Natural killer cell treated with Interleukin-12 subunit alpha and Interleukin-12 subunit beta and Interleukin-15 and Interleukin-18, amount 100 ng/mL, for 72 hours (primary cell): ENCODE measurements around the gene NF1. TPM values are rescaled to one million over a fixed set of nuclear protein-coding genes. Genes with fewer than 3 reads are reported as not detected.
"Not testable (repeated sequence)": the region's sequence is repeated elsewhere in the genome, so short reads cannot be mapped to it uniquely, and the experiment has no call there.

Experiments used
- ATAC-seq, 2 donors: fragments of 150-1000 bp; cut with Tn5 transposase in 1 of 2; sonication (Bioruptor Pico), chemical (Tn5 transposase) in 1 of 2; 2 replicates each; pipeline ENCODE4 v1.10.0; 2021
- DNase-seq: peaks from one replicate; pipeline ENCODE4 v3.0.0; 2022; ENCODE audit warnings: low spot score
- H3K27ac Mint-ChIP-seq, 2 donors: 1 replicate in 1 of 2; 2 replicates in 1 of 2; pipeline ENCODE4 v1.8.0; 2022; ENCODE audit warnings: mixed read lengths in 2 of 2, mild to moderate bottlenecking in 1 of 2, moderate library complexity in 1 of 2
- H3K27me3 Mint-ChIP-seq, 2 donors: 1 replicate in 1 of 2; 2 replicates in 1 of 2; pipeline ENCODE4 v1.8.0; 2022; ENCODE audit warnings: mixed read lengths in 2 of 2
- H3K36me3 Mint-ChIP-seq: one replicate; pipeline ENCODE4 v1.8.0; 2022; ENCODE audit warnings: mixed read lengths
- H3K4me1 Mint-ChIP-seq, 2 donors: 1 replicate in 1 of 2; 2 replicates in 1 of 2; pipeline ENCODE4 v1.8.0; 2022; ENCODE audit warnings: low read depth in 2 of 2, mixed read lengths in 2 of 2, mild to moderate bottlenecking in 1 of 2
- H3K4me3 Mint-ChIP-seq: one replicate; pipeline ENCODE4 v1.8.0; 2022; ENCODE audit warnings: mixed read lengths
- H3K9me3 Mint-ChIP-seq: 2 replicates; pipeline ENCODE4 v1.8.0; 2022; ENCODE audit warnings: mixed read lengths
- total RNA-seq, 2 donors: library from RNA; stranded (reverse); gene quantifications; one replicate each; pipeline ENCODE4 v1.2.3, GENCODE V29; 2022

NF1 gene
- total RNA-seq, 2 donors from 2014 or later, result 34.6 to 45.1 TPM

GRCh38 chr17:31095236-31096105 lies 694 bp downstream of the NF1 start:
- no peaks in the 10 kb centered on the region for H3K27me3 Mint-ChIP-seq
- peak overlapping the region; percentile 95 for H3K4me3 Mint-ChIP-seq
- H3K9me3 Mint-ChIP-seq, result no peaks in the 10 kb centered on the region
- peaks cover 11 to 12% of the 10 kb centered on the region in 2 donors for H3K4me1 Mint-ChIP-seq
- peak overlapping the region; percentile 82 to 83 for H3K27ac Mint-ChIP-seq
- no peaks in the 10 kb centered on the region for H3K36me3 Mint-ChIP-seq
- peak in 1 of 2 donors; percentile 49 for ATAC-seq
- DNase-seq, result peak; percentile 69

GRCh38 chr17:31096106-31096436 lies 1.3 kb downstream of the NF1 start:
- no peaks in the 10 kb centered on the region for H3K9me3 Mint-ChIP-seq
- ATAC-seq (no peak), DNase-seq (no peak)
- no peaks in the 10 kb centered on the region for H3K36me3 Mint-ChIP-seq
- H3K27ac Mint-ChIP-seq, result peak overlapping the region; percentile 82 to 83
- peak overlapping the region; percentile 95 for H3K4me3 Mint-ChIP-seq
- no peaks in the 10 kb centered on the region for H3K27me3 Mint-ChIP-seq
- H3K4me1 Mint-ChIP-seq, result peaks cover 11 to 12% of the 10 kb centered on the region in 2 donors

- H3K4me3 Mint-ChIP-seq, result no peak overlapping the region
Observed at GRCh38 chr17:31099016-31099415, 4.2 kb downstream of the NF1 start.

GRCh38 chr17:31100840-31101459 lies 6.2 kb downstream of the NF1 start:
- no peak overlapping the region for H3K27ac Mint-ChIP-seq

More at GRCh38 chr17:31099016-31099415, 4.2 kb downstream of the NF1 start:
- Mint-ChIP-seq H3K4me1 (peaks cover 11 to 12% of the 10 kb centered on the region in 2 donors), H3K36me3 (no peaks in the 10 kb centered on the region), H3K9me3 (no peaks in the 10 kb centered on the region), H3K27ac (no peak overlapping the region), H3K27me3 (no peaks in the 10 kb centered on the region)
- ATAC-seq (no peak), DNase-seq (no peak)

GRCh38 chr17:31101943-31102342 lies 7.2 kb downstream of the NF1 start:
- DNase-seq (no peak), ATAC-seq (no peak)
- H3K4me3 Mint-ChIP-seq, result no peak overlapping the region
- no peak overlapping the region for H3K27ac Mint-ChIP-seq
- H3K9me3 Mint-ChIP-seq, result no peaks in the 10 kb centered on the region
- H3K27me3 Mint-ChIP-seq, result no peaks in the 10 kb centered on the region
- H3K4me1 Mint-ChIP-seq, result no peaks in the 10 kb centered on the region
- no peaks in the 10 kb centered on the region for H3K36me3 Mint-ChIP-seq

More at GRCh38 chr17:31100840-31101459, 6.2 kb downstream of the NF1 start:
- ATAC-seq (no peak), DNase-seq (no peak)
- Mint-ChIP-seq H3K36me3 (no peaks in the 10 kb centered on the region), H3K9me3 (no peaks in the 10 kb centered on the region), H3K4me1 (peaks cover 7% of the 10 kb centered on the region in 2 donors), H3K4me3 (no peak overlapping the region), H3K27me3 (no peaks in the 10 kb centered on the region)

- Mint-ChIP-seq H3K36me3 (no peaks in the 10 kb centered on the region), H3K9me3 (no peaks in the 10 kb centered on the region), H3K27me3 (no peaks in the 10 kb centered on the region), H3K4me1 (peaks cover under 1 to 4% of the 10 kb centered on the region in 2 donors), H3K4me3 (no peak overlapping the region), H3K27ac (no peak overlapping the region)
- no peak for DNase-seq
- ATAC-seq, result no peak
Observed at GRCh38 chr17:31105991-31106390, 11.2 kb downstream of the NF1 start.

GRCh38 chr17:31111183-31111582 lies 16.4 kb downstream of the NF1 start:
- DNase-seq (no peak), ATAC-seq (no peak)
- Mint-ChIP-seq H3K27ac (no peak overlapping the region), H3K27me3 (no peaks in the 10 kb centered on the region), H3K4me1 (peaks cover 7 to 19% of the 10 kb centered on the region in 2 donors), H3K4me3 (no peak overlapping the region), H3K36me3 (no peaks in the 10 kb centered on the region), H3K9me3 (no peaks in the 10 kb centered on the region)

- H3K9me3 Mint-ChIP-seq, result no peaks in the 10 kb centered on the region
- no peak overlapping the region for H3K4me3 Mint-ChIP-seq
- H3K4me1 Mint-ChIP-seq, result peaks cover 7 to 19% of the 10 kb centered on the region in 2 donors
- peak in 1 of 2 donors; percentile 76 for ATAC-seq
- no peak overlapping the region for H3K27ac Mint-ChIP-seq
- H3K36me3 Mint-ChIP-seq, result no peaks in the 10 kb centered on the region
- no peaks in the 10 kb centered on the region for H3K27me3 Mint-ChIP-seq
- DNase-seq, result no peak
Observed at GRCh38 chr17:31112001-31112661, 17.4 kb downstream of the NF1 start.

GRCh38 chr17:31113368-31113767 lies 18.6 kb downstream of the NF1 start:
- not testable (repeated sequence) for ATAC-seq, H3K27me3 Mint-ChIP-seq, DNase-seq, H3K4me3 Mint-ChIP-seq, H3K9me3 Mint-ChIP-seq, H3K27ac Mint-ChIP-seq, H3K36me3 Mint-ChIP-seq
- H3K4me1 Mint-ChIP-seq, result peaks cover 7 to 19% of the 10 kb centered on the region in 2 donors

- H3K4me3 Mint-ChIP-seq, result no peak overlapping the region
- no peak overlapping the region for H3K27ac Mint-ChIP-seq
- no peaks in the 10 kb centered on the region for H3K9me3 Mint-ChIP-seq
- peaks cover 7 to 19% of the 10 kb centered on the region in 2 donors for H3K4me1 Mint-ChIP-seq
- DNase-seq (no peak), ATAC-seq (no peak)
- H3K36me3 Mint-ChIP-seq, result no peaks in the 10 kb centered on the region
- no peaks in the 10 kb centered on the region for H3K27me3 Mint-ChIP-seq
Observed at GRCh38 chr17:31113939-31114338, 19.2 kb downstream of the NF1 start.

GRCh38 chr17:31114956-31115555 lies 20.3 kb downstream of the NF1 start:
- Mint-ChIP-seq H3K4me1 (peaks cover 7 to 20% of the 10 kb centered on the region in 2 donors), H3K27ac (no peak overlapping the region), H3K9me3 (no peaks in the 10 kb centered on the region), H3K27me3 (no peaks in the 10 kb centered on the region), H3K4me3 (no peak overlapping the region), H3K36me3 (no peaks in the 10 kb centered on the region)
- no peak for ATAC-seq
- no peak for DNase-seq

GRCh38 chr17:31116167-31116566 lies 21.4 kb downstream of the NF1 start:
- H3K4me1 Mint-ChIP-seq, result peaks cover 5 to 18% of the 10 kb centered on the region in 2 donors
- H3K27me3 Mint-ChIP-seq, result no peaks in the 10 kb centered on the region
- H3K4me3 Mint-ChIP-seq, result no peak overlapping the region
- no peaks in the 10 kb centered on the region for H3K36me3 Mint-ChIP-seq
- no peaks in the 10 kb centered on the region for H3K9me3 Mint-ChIP-seq
- no peak for ATAC-seq
- no peak overlapping the region for H3K27ac Mint-ChIP-seq
- DNase-seq, result no peak

- Mint-ChIP-seq H3K4me1 (peaks cover 3 to 12% of the 10 kb centered on the region in 2 donors), H3K36me3 (no peaks in the 10 kb centered on the region), H3K27me3 (no peaks in the 10 kb centered on the region), H3K4me3 (no peak overlapping the region), H3K27ac (no peak overlapping the region), H3K9me3 (no peaks in the 10 kb centered on the region)
- ATAC-seq (no peak), DNase-seq (no peak)
Observed at GRCh38 chr17:31122746-31123145, 28.0 kb downstream of the NF1 start.
